HepG2 (cell line): ENCODE results near the gene ASTN2. TPM values are rescaled to one million over a fixed set of nuclear protein-coding genes. Genes with fewer than 3 reads are reported as not detected.

Experiments
- ARNT ChIP-seq: fragments of 450-650 bp; IDR thresholded peaks from 2 replicates; pipeline ENCODE4 v1.6.1; 2017
- GTF2F1 ChIP-seq: fragments of 150-350 bp; IDR thresholded peaks from 2 replicates; pipeline ENCODE4 v1.6.1; 2014; ENCODE audit warnings: low read length
- JARID2 ChIP-seq: sonication (generic); formaldehyde crosslinking; IDR thresholded peaks from 2 replicates; pipeline ENCODE4 v1.8.1; 2023; ENCODE audit warnings: missing genetic modification reagents, inconsistent platforms; ENCODE audit not compliant: insufficient replicate concordance
- MEF2D ChIP-seq: sonication (generic); formaldehyde crosslinking; IDR thresholded peaks from 2 replicates; pipeline ENCODE4 v1.5.1; 2020; ENCODE audit warnings: mild to moderate bottlenecking, missing genetic modification reagents
- MLLT10 ChIP-seq: sonication (generic); formaldehyde crosslinking; IDR thresholded peaks from 2 replicates; pipeline ENCODE4 v1.4.0; 2020; ENCODE audit warnings: missing genetic modification reagents
- NONO ChIP-seq, 2 experiments: fragments of 450-650 bp in 1 of 2; sonication (generic) in 1 of 2; formaldehyde crosslinking in 1 of 2; IDR thresholded peaks in 1 of 2; conservative IDR thresholded peaks in 1 of 2; 2 replicates each; pipeline versions ENCODE4 v1.6.1 to v1.8.0; 2017 to 2022; ENCODE audit warnings: mild to moderate bottlenecking in 1 of 2, missing genetic modification reagents in 1 of 2, moderate library complexity in 1 of 2
- PATZ1 ChIP-seq: sonication (generic); formaldehyde crosslinking; IDR thresholded peaks from 2 replicates; pipeline ENCODE4 v1.4.0; 2020; ENCODE audit warnings: missing genetic modification reagents
- PAXIP1 ChIP-seq: sonication (generic); formaldehyde crosslinking; conservative IDR thresholded peaks from 2 replicates; pipeline ENCODE4 v1.4.0; 2020; ENCODE audit warnings: mild to moderate bottlenecking, missing genetic modification reagents, moderate library complexity
- SIX4 ChIP-seq: sonication (generic); formaldehyde crosslinking; IDR thresholded peaks from 2 replicates; pipeline ENCODE4 v1.4.0; 2020; ENCODE audit warnings: missing genetic modification reagents
- SKI ChIP-seq: fragments of 450-650 bp; IDR thresholded peaks from one replicate; pipeline ENCODE4 v1.6.1; 2018; ENCODE audit warnings: mild to moderate bottlenecking; ENCODE audit not compliant: partially characterized antibody
- SMAD3 ChIP-seq: sonication (generic); formaldehyde crosslinking; IDR thresholded peaks from 2 replicates; pipeline ENCODE4 v1.4.0; 2020; ENCODE audit warnings: missing genetic modification reagents
- SP1 ChIP-seq, 2 experiments: fragments of 450-650 bp in 1 of 2; sonication (generic) in 1 of 2; formaldehyde crosslinking in 1 of 2; IDR thresholded peaks; 2 replicates each; pipeline versions ENCODE4 v1.4.0 to v1.6.1; 2016 to 2020; ENCODE audit warnings: missing genetic modification reagents in 1 of 2
- TFDP1 ChIP-seq: IDR thresholded peaks from 2 replicates; pipeline ENCODE4 v1.6.1; 2016; ENCODE audit warnings: missing compliant biosample characterization, missing genetic modification reagents, borderline replicate concordance
- TRIM22 ChIP-seq: fragments of 450-650 bp; IDR thresholded peaks from 2 replicates; pipeline ENCODE4 v1.6.1; 2017
- ZNF550 ChIP-seq: sonication (generic); formaldehyde crosslinking; IDR thresholded peaks from 2 replicates; pipeline ENCODE4 v1.4.0; 2020; ENCODE audit warnings: mild to moderate bottlenecking, missing genetic modification reagents, borderline replicate concordance
- ZNF83 ChIP-seq: sonication (generic); formaldehyde crosslinking; IDR thresholded peaks from 2 replicates; pipeline ENCODE4 v1.4.0; 2020; ENCODE audit warnings: missing genetic modification reagents, mild to moderate bottlenecking, borderline replicate concordance
- polyA plus RNA-seq, 8 experiments: library from polyadenylated mRNA; depleted of rRNA in 3 of 8; stranded (reverse) in 7 of 8; unstranded in 1 of 8; fragments of >200 nt; fragmentation: Illumina TruSeq in 4 of 8; extraction: Trizol in 4 of 8; gene quantifications; 2 replicates each; pipeline versions ENCODE4 v1.2.1 to v1.2.3, GENCODE V29; 2011 to 2016; ENCODE audit warnings: low read depth in 4 of 8, missing spikeins in 1 of 8, mixed read lengths in 1 of 8; ENCODE audit not compliant: insufficient read depth in 1 of 8
- total RNA-seq, 5 experiments: library from RNA; depleted of rRNA; stranded (reverse); fragments of >200 nt; fragmentation: Illumina TruSeq; extraction: Trizol; gene quantifications; 2 replicates each; pipeline ENCODE4 v1.2.3, GENCODE V29; 2016; ENCODE audit warnings: low read depth in 1 of 5

The ASTN2 gene
- total and polyA plus RNA-seq, 2 of the 13 experiments (the other 11 are each of a cell fraction or from before 2014, with no cell fraction given), result 5.2 to 13.5 TPM

- TF ChIP-seq TFDP1 (CRISPR knock-in tag), result no peak
- TF ChIP-seq SP1 (IDR thresholded peaks at IDR 0.05), result no peak
- TF ChIP-seq SP1 (CRISPR knock-in tag; IDR thresholded peaks at IDR 0.05), result no peak
- no peak for TF ChIP-seq JARID2 (CRISPR knock-in tag)
- TF ChIP-seq PATZ1 (CRISPR knock-in tag), result peak; percentile 81
- TF ChIP-seq ZNF83 (CRISPR knock-in tag), result no peak
- TF ChIP-seq ARNT, result no peak
- peak; percentile 52; the same call in 1 of the 2 replicates for TF ChIP-seq SIX4
- no peak for TF ChIP-seq MLLT10 (CRISPR knock-in tag)
- TF ChIP-seq GTF2F1, result peak; percentile 81; the same call in 1 of the 2 replicates
- no peak for TF ChIP-seq SMAD3 (CRISPR knock-in tag)
- TF ChIP-seq ZNF550, result no peak
- peak; percentile 80 for TF ChIP-seq PAXIP1 (CRISPR knock-in tag)
- peak; percentile 56 for TF ChIP-seq SKI
- TF ChIP-seq MEF2D (CRISPR knock-in tag), result no peak
- TF ChIP-seq NONO (IDR thresholded peaks at IDR 0.05), result no peak
- TF ChIP-seq NONO (CRISPR knock-in tag; conservative IDR thresholded peaks at IDR 0.05), result no peak
- no peak for TF ChIP-seq TRIM22
These were observed 848.0 kb downstream of the ASTN2 start (continued) for GRCh38 chr9:116566677-116567488.
